Tibial artery (tissue), 4 donors: ENCODE data around the gene WBP2.
A peak's percentile ranks its signal among the peaks of the same experiment; 100 is the strongest.

Experiments
- DNase-seq, 2 donors: peaks; one replicate each; pipeline ENCODE4 v3.0.0-alpha.2; 2019
- H3K27ac ChIP-seq, 2 donors: fragments of 200-600 bp; sonication (generic) in 1 of 2; 1 replicate in 1 of 2; 2 replicates in 1 of 2; pipeline ENCODE4 v1.5.1; 2018 to 2019; ENCODE audit warnings: mild to moderate bottlenecking in 1 of 2
- H3K27me3 ChIP-seq, 2 donors: fragments of 200-600 bp; sonication (generic) in 1 of 2; one replicate each; pipeline versions ENCODE4 v1.5.1 to v1.6.0; 2016 to 2019
- H3K36me3 ChIP-seq, 3 donors: fragments of 200-600 bp; sonication (generic) in 2 of 3; one replicate each; pipeline ENCODE4 v1.5.1; 2016 to 2019; ENCODE audit warnings: mild to moderate bottlenecking in 2 of 3
- H3K4me1 ChIP-seq, 4 donors: fragments of 200-600 bp; sonication (generic) in 2 of 4; 1 replicate in 3 of 4; 2 replicates in 1 of 4; pipeline ENCODE4 v1.5.1; 2016 to 2019
- H3K4me3 ChIP-seq, 2 donors: fragments of 200-600 bp; sonication (generic) in 1 of 2; 1 replicate in 1 of 2; 2 replicates in 1 of 2; pipeline ENCODE4 v1.5.1; 2018 to 2019; ENCODE audit warnings: mild to moderate bottlenecking in 2 of 2
- H3K9me3 ChIP-seq, 3 donors: fragments of 200-600 bp; sonication (generic) in 1 of 3; one replicate each; pipeline ENCODE4 v1.5.1; 2016 to 2019
- CTCF ChIP-seq, 2 experiments: fragments of 200-600 bp in 1 of 2; fragments of 450-650 bp in 1 of 2; IDR thresholded peaks; one replicate each; pipeline ENCODE4 v1.5.1; 2017 to 2019; ENCODE audit warnings: antibody characterized with exemption in 2 of 2, mild to moderate bottlenecking in 1 of 2, moderate library complexity in 1 of 2
- intact Hi-C: fragments of 100-400 bp; cut with DNase I; formaldehyde crosslinking; loops from one replicate; pipeline ENCODE4 v1.15.0; 2023; ENCODE audit warnings: low total_unique reads

The WBP2 gene

GRCh38 chr17:75855310-75856061 is at the start of gene WBP2:
TSS of gene WBP2 (minus strand) at chr17:75855335. CDS start at chr17:75855297, 38 bp downstream.
- intact Hi-C loops = no loop called here
- Histone ChIP-seq H3K27ac (peak within 1 kb of the TSS; percentile 91 to 100), H3K9me3 (no peaks in the 10 kb centered on the region), H3K36me3 (peaks cover 13 to 21% (median 18%) of the 10 kb centered on the region in 3 donors), H3K4me1 (peaks cover 0 to 46% (median 26%) of the 10 kb centered on the region in 4 donors), H3K27me3 (no peaks in the 10 kb centered on the region), H3K4me3 (peak within 1 kb of the TSS; percentile 60 to 95)
- TF ChIP-seq CTCF (IDR thresholded peaks at IDR 0.05) = peak; percentile 46 to 59
- peak; percentile 99 to 100 for DNase-seq

GRCh38 chr17:75902406-75902805 is 47.3 kb upstream of the WBP2 start:
- Histone ChIP-seq H3K36me3 (peaks cover 22 to 53% (median 49%) of the 10 kb centered on the region in 3 donors), H3K9me3 (no peaks in the 10 kb centered on the region), H3K27ac (no peak overlapping the region), H3K27me3 (no peaks in the 10 kb centered on the region), H3K4me3 (no peak overlapping the region), H3K4me1 (peaks cover 0 to 17% (median 9%) of the 10 kb centered on the region in 4 donors)
- intact Hi-C loops = loop anchor here (10.0 kb wide), 1 partner anchor 372 kb away; no protein-coding TSS in a partner anchor
- TF ChIP-seq CTCF (IDR thresholded peaks at IDR 0.05) = no peak
- DNase-seq = no peak

- no peak overlapping the region for H3K27ac ChIP-seq
- no peaks in the 10 kb centered on the region for H3K27me3 ChIP-seq
- peaks cover 22 to 53% (median 49%) of the 10 kb centered on the region in 3 donors for H3K36me3 ChIP-seq
- H3K4me3 ChIP-seq = no peak overlapping the region
- H3K4me1 ChIP-seq = peaks cover 0 to 22% (median 12%) of the 10 kb centered on the region in 4 donors
- no peaks in the 10 kb centered on the region for H3K9me3 ChIP-seq
- intact Hi-C loops = loop anchor here (10.0 kb wide), 1 partner anchor 373 kb away; no protein-coding TSS in a partner anchor
- no peak for DNase-seq
- TF ChIP-seq CTCF (IDR thresholded peaks at IDR 0.05) = no peak
Measured at GRCh38 chr17:75901727-75902126, 46.6 kb upstream of the WBP2 start.

GRCh38 chr17:75900691-75901533 is 45.8 kb upstream of the WBP2 start:
- no peak for TF ChIP-seq CTCF (IDR thresholded peaks at IDR 0.05)
- Histone ChIP-seq H3K27me3 (no peaks in the 10 kb centered on the region), H3K4me1 (peaks cover 0 to 24% (median 14%) of the 10 kb centered on the region in 4 donors), H3K9me3 (no peaks in the 10 kb centered on the region), H3K27ac (no peak overlapping the region), H3K36me3 (peaks cover 22 to 53% (median 49%) of the 10 kb centered on the region in 3 donors), H3K4me3 (no peak overlapping the region)
- intact Hi-C loops = loop anchor here (10.0 kb wide), 1 partner anchor 374 kb away; no protein-coding TSS in a partner anchor
- DNase-seq = no peak

GRCh38 chr17:75899767-75900468 is 44.8 kb upstream of the WBP2 start:
- H3K27ac ChIP-seq = no peak overlapping the region
- TF ChIP-seq CTCF (IDR thresholded peaks at IDR 0.05) = no peak
- no peak for DNase-seq
- intact Hi-C loops = loop anchor here (10.0 kb wide), 1 partner anchor 375 kb away; no protein-coding TSS in a partner anchor
- H3K27me3 ChIP-seq = no peaks in the 10 kb centered on the region
- no peak overlapping the region for H3K4me3 ChIP-seq
- H3K36me3 ChIP-seq = peaks cover 22 to 53% (median 49%) of the 10 kb centered on the region in 3 donors
- H3K9me3 ChIP-seq = no peaks in the 10 kb centered on the region
- peaks cover 0 to 32% (median 22%) of the 10 kb centered on the region in 4 donors for H3K4me1 ChIP-seq
